HG03575 (cell line): Measurements from ENCODE around the gene HSFX2.
"Not testable (repeated sequence)": the region's sequence is repeated elsewhere in the genome, so short reads cannot be mapped to it uniquely, and the experiment has no call there.

Experiments
- ATAC-seq: cut with Tn5 transposase; IDR thresholded peaks from one replicate; pipeline ENCODE4 v1.9.1; 2021; ENCODE audit not compliant: unreplicated experiment, insufficient number of reproducible peaks, low FRiP score; ENCODE audit errors: extremely low read depth

HSFX2 gene

GRCh38 chrX:149605248-149605885, 10.3 kb upstream of the HSFX2 start:
- ATAC-seq: not testable (repeated sequence)

GRCh38 chrX:149598603-149599002, 3.5 kb upstream of the HSFX2 start:
- ATAC-seq: not testable (repeated sequence)

GRCh38 chrX:149595943-149596342, 829 bp upstream of the HSFX2 start:
- ATAC-seq: not testable (repeated sequence)

- not testable (repeated sequence) for ATAC-seq
Measured at GRCh38 chrX:149590993-149591392, 4.1 kb downstream of the HSFX2 start.

- not testable (repeated sequence) for ATAC-seq
Measured at GRCh38 chrX:149587359-149587758, 7.8 kb downstream of the HSFX2 start, which contains the start of gene MAGEA9B. Gene MAGEA9B, minus strand, starts transcription at chrX:149587459. Its CDS starts 4,280 bp downstream, at chrX:149583179.

GRCh38 chrX:149585631-149586030, 9.5 kb downstream of the HSFX2 start:
- not testable (repeated sequence) for ATAC-seq

GRCh38 chrX:149573456-149573855, 21.7 kb downstream of the HSFX2 start:
- ATAC-seq: peak; percentile 99

- no peak for ATAC-seq
Measured at GRCh38 chrX:149572743-149573142, 22.4 kb downstream of the HSFX2 start.

GRCh38 chrX:149571770-149572169, 23.3 kb downstream of the HSFX2 start:
- no peak for ATAC-seq

GRCh38 chrX:149570668-149571067, 24.4 kb downstream of the HSFX2 start:
- no peak for ATAC-seq

GRCh38 chrX:149569770-149570169, 25.3 kb downstream of the HSFX2 start:
- no peak for ATAC-seq

- no peak for ATAC-seq
Measured at GRCh38 chrX:149568701-149569296, 26.3 kb downstream of the HSFX2 start.

- no peak for ATAC-seq
Measured at GRCh38 chrX:149567621-149568417, 27.3 kb downstream of the HSFX2 start.

- no peak for ATAC-seq
Measured at GRCh38 chrX:149563359-149563758, 31.8 kb downstream of the HSFX2 start.

- ATAC-seq: not testable (repeated sequence)
Measured at GRCh38 chrX:149555251-149555650, 39.9 kb downstream of the HSFX2 start.

GRCh38 chrX:149551939-149552248, 43.2 kb downstream of the HSFX2 start:
- not testable (repeated sequence) for ATAC-seq

GRCh38 chrX:149551245-149551938, 43.7 kb downstream of the HSFX2 start:
- ATAC-seq: not testable (repeated sequence)

- not testable (repeated sequence) for ATAC-seq
Measured at GRCh38 chrX:149550454-149550853, 44.7 kb downstream of the HSFX2 start.

- not testable (repeated sequence) for ATAC-seq
Measured at GRCh38 chrX:149549701-149550100, 45.4 kb downstream of the HSFX2 start, which contains the start of gene HSFX3. Gene HSFX3, minus strand, starts transcription at chrX:149549924. Its CDS starts 72 bp downstream, at chrX:149549852.
